ENCODE results near the gene KCNQ4.

Gene KCNQ4

DNA sequence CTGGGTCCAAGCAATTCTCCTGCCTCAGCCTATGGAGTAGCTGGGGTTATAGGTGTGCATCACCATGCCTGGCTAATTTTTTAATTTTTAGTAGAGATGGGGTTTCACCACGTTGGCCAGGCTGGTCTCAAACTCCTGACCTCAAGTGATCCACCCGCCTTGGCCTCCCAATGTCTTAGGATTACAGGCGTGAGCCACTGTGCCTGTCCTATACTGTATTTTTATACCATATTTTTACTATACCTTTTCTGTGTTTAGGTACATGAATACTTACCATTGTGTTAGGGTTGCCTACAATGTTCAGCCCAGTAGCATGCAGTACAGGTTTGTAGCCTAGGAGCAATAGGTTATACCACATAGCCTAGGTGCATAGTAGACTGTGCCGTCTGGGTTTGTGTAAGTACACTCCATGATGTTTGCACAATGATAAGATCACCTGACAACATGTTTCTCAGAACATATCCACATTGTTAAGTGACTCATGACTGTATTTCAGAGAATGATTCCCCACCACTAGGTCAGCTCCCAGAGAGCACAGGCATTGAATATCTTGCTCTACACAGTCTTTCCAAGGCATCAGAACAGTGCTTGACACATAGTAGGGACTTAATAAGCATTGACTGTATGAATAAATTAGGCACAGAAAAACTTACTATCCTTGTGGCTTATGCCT, 84.6 kb downstream of the KCNQ4 start:
- no peak for DNase-seq

- DNase-seq, result no peak
These were observed 86.6 kb downstream of the KCNQ4 start for GRCh38 chr1:40870135-40870728.

GRCh38 chr1:40872276-40872675, 88.7 kb downstream of the KCNQ4 start:
- DNase-seq, result no peak

- DNase-seq, result no peak
These were observed 90.4 kb downstream of the KCNQ4 start for GRCh38 chr1:40873863-40874472.

DNA sequence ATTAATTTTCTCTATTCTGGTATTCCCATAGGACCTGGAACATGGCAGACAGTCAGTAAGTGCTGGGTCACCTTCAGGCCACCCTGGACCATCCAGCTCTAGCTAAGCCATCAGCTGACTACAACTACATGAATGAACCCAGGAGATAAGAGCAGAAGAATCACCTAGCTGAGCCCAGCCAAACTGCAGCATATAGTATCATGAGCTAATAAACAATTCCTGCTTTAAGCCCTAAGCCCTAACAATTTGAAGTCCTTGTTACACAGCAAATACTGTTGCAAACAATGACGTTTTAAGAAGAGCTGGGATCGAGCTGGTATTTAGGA, 92.8 kb downstream of the KCNQ4 start:
- no peak for DNase-seq

DNA sequence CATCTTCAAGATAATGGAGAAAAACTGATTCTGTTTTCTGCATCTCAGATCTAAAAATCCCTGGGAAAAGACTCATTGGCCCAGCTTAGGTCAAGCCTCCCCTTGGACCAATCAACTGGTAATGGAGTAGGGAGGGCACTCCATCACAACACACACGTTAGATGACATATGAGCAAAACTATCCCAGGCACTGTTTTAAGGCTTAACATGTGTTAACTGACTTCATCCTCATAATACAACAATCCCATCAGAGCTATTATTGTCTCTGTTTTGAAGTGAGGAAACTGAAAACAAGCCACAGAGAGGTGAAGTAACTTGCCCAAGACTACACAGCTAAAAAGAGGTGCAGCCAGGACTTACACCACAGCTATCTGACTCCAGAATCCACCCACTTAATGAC, 93.3 kb downstream of the KCNQ4 start:
- DNase-seq, result no peak

- DNase-seq, result peak; percentile 33
These were observed 94.1 kb downstream of the KCNQ4 start for GRCh38 chr1:40877698-40878097.

DNA sequence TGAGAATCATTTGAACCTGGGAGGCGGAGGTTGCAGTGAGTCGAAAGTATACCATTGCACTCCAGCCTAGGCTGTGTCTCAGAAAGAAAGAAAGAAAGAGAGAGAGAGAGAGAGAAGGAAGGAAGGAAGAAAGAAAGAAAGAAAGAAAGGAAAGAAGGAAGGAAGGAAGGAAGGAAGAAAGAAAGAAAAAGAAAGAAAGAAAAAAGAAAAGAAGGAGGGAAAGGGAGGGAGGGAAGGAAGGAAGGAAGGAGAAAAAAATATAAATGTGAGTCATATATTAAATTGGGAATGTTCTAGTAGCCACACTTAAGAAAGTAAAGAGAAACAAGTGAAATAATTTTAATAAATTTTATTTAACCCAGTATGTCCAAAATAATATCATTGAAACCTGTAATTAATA, 95.3 kb downstream of the KCNQ4 start:
- no peak for DNase-seq

DNA sequence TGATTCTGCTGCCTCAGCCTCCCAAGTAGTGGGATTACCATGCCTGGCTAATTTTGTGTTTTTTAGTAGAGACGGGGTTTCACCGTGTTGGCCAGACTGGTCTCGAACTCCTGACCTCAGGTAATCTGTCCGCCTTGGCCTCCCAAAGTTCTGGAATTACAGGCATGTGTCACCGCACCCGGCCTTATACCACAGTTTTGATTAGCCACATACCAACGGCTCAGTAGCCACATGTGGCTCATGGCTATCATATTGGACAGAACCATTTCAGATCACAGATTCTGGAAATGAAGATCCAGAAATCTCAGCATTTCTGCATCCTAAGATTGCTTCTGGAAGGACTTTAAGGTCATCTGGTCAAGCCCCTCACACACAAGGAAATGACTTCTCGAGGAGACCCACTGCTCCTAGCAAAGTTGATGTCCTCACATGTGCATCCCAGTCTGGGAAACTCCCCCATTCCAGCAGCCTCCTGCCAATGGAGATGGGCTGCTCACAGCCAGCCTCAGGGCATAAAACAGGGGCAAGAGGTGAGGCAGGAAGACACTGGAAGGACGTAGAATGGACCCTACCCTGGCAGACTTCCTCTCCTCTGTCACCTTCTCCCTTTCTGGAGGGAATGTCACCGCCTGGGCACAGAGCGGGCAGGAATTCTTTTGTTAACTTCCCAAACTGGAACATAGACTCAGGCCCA, 96.0 kb downstream of the KCNQ4 start:
- DNase-seq, result no peak

DNA sequence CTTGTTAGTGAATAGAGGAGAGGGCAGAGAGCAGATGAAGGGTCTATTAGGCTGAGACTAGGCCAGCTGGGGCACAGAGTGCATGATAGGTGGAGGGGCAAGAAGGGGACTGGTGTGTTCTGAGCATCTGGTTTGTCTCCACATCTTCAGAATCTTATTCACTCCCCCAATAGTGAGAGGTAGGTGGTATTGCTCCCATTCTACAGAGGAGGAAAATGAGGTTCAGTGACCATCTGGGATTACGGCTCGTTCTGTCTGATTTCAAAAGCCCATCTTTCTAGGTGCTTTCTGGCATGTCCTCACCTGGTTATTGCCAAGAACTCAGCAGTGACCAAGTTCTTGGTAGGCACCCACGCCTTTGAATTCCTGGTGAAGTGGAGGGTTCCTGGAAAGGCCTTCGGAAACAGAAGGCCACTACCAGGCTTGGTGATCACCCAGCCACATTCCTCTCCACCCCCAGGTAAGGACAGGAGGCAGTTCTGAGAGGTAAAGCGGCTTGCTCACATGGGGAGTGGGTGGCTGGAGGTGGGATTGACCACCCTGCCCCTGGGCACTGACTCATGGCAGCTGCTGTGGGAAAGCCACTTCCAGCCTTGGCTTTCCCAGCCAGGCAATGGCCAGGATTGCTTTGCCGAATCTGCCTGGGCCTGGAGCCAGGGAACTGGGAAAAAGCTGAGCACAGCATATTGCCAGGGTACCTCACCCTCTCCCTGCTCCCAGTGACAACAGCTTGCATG, 97.4 kb downstream of the KCNQ4 start:
- no peak for DNase-seq

- DNase-seq, result no peak
These were observed 100.6 kb downstream of the KCNQ4 start for GRCh38 chr1:40884055-40884795.

DNA sequence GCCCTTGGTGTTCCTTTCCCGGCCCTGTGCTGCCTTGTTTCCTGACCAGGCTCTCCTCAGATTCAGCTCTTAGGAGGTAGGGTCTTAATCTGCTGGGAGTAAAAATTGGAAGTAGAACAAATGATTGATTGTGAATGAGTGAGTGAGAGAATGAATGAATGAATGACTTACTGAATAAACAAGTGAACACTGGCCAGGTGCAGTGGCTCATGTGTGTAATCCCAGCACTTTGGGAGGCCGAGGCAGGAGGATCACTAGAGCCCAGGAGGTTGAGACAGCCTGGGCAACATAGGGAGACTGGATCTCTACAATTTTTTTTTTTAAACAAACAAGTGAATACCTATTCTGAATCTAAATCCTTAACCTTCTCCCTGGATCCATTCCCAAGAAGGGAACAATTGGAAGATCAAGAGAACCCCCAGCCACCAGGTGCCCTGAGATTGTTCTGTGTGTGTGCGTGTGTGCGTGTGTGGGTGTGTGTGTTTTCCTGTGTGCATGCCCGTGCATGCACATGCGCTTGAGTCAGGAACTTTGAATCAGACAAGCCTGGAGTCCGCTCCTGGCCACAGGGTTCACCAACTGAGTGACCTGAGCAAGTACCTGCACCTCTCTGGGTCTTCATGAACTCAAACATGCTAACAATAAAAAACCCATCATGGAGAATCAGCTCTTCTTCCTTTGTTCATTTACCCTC, 102.9 kb downstream of the KCNQ4 start:
- no peak for DNase-seq

- DNase-seq, result no peak
These were observed 103.4 kb downstream of the KCNQ4 start for GRCh38 chr1:40887012-40887378.

DNA sequence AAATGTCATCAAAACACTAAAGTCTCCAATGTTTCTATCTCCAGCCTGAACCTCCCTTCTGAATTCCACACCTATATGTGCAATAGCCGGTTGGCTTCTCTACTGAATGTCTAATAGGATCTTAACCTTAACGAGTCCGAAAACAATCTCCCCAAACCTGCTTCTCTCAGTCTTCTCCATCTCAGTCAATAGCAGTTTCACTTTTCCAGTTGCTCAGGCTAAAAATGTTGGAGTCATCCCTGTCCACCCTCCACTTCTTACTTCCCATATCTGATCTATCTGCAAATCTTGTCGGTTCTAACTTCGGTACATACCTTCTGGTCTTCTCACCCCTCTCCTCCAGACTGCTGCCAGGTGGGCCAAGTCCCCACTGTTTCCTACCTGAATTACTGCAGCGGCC, 104.1 kb downstream of the KCNQ4 start:
- DNase-seq, result no peak

Data from stimulated activated CD4-positive, alpha-beta T cell treated with anti-CD3 and anti-CD28 coated beads, Interleukin-4, amount 100 ng/mL, for 1 hour (primary cell).